SU-DHL-6 (cell line): Measurements from ENCODE around the gene MEIG1.

Experiments used
- H2AFZ ChIP-seq: fragments of 200-600 bp; sonication (generic); 2 replicates; pipeline ENCODE4 v1.6.1; 2014; ENCODE audit warnings: low read depth, mild to moderate bottlenecking, moderate library complexity, mixed read lengths, antibody characterized with exemption, low read length; ENCODE audit not compliant: severe bottlenecking
- H3F3A ChIP-seq: fragments of 200-600 bp; shearing (Covaris generic); 2 replicates; pipeline ENCODE4 v1.6.0; 2016; ENCODE audit warnings: antibody characterized with exemption, mild to moderate bottlenecking; ENCODE audit not compliant: insufficient read depth
- H3K27ac ChIP-seq: fragments of 200-600 bp; sonication (generic); 2 replicates; pipeline ENCODE4 v1.5.1; 2016; ENCODE audit warnings: low read depth, mild to moderate bottlenecking, low read length, moderate library complexity, mixed read lengths
- H3K27me3 ChIP-seq: fragments of 200-600 bp; sonication (generic), shearing (Covaris generic); 2 replicates; pipeline ENCODE4 v1.6.0; 2014; ENCODE audit warnings: mild to moderate bottlenecking, low read length
- H3K36me3 ChIP-seq: fragments of 200-600 bp; sonication (generic); 2 replicates; pipeline ENCODE4 v1.6.1; 2014; ENCODE audit warnings: mild to moderate bottlenecking, low read length, mixed read lengths
- H3K4me2 ChIP-seq: fragments of 300-600, 200-600 bp; shearing (Covaris generic), sonication (generic); 2 replicates; pipeline ENCODE4 v1.6.0; 2014; ENCODE audit warnings: low read length, low read depth, mild to moderate bottlenecking; ENCODE audit not compliant: poor library complexity, severe bottlenecking
- H3K4me3 ChIP-seq: fragments of 200-600 bp; sonication (generic); 2 replicates; pipeline ENCODE4 v1.5.1; 2014; ENCODE audit warnings: antibody characterized with exemption, low read length, mild to moderate bottlenecking, mixed read lengths; ENCODE audit not compliant: insufficient read depth, poor library complexity, severe bottlenecking
- H3K79me2 ChIP-seq: fragments of 200-600 bp; sonication (generic); 2 replicates; pipeline ENCODE4 v1.6.1; 2014; ENCODE audit warnings: mild to moderate bottlenecking, low read length, moderate library complexity; ENCODE audit not compliant: insufficient read depth
- H3K9ac ChIP-seq: fragments of 200-600 bp; sonication (generic); 2 replicates; pipeline ENCODE4 v1.7.0; 2014; ENCODE audit warnings: mild to moderate bottlenecking, low read length
- H3K9me2 ChIP-seq: fragments of 200-600 bp; sonication (generic); replicated peaks from 2 replicates; pipeline ENCODE4 v1.6.1; 2014; ENCODE audit warnings: low read length; ENCODE audit not compliant: insufficient read depth
- H3K9me3 ChIP-seq: fragments of 200-600 bp; sonication (generic); 2 replicates; pipeline ENCODE4 v1.6.1; 2014; ENCODE audit warnings: low read length, mixed read lengths; ENCODE audit not compliant: insufficient read depth
- H4K20me1 ChIP-seq: fragments of 200-600 bp; sonication (generic); 2 replicates; pipeline ENCODE4 v1.6.1; 2014; ENCODE audit warnings: low read depth, mild to moderate bottlenecking, antibody characterized with exemption, low read length, moderate library complexity, mixed read lengths
- CTCF ChIP-seq: fragments of 200-600 bp; sonication (generic); IDR thresholded peaks from one replicate; pipeline ENCODE4 v1.5.1; 2017; ENCODE audit warnings: antibody characterized with exemption, mild to moderate bottlenecking, low read length, moderate library complexity; ENCODE audit not compliant: insufficient read depth, poor library complexity, severe bottlenecking
- EZH2phosphoT487 ChIP-seq: fragments of 200-600 bp; sonication (generic), shearing (Covaris generic); conservative IDR thresholded peaks from 2 replicates; pipeline ENCODE4 v1.6.1; 2018; ENCODE audit warnings: mild to moderate bottlenecking, antibody characterized with exemption, low read length, moderate library complexity, mixed read lengths

MEIG1 gene

DNA sequence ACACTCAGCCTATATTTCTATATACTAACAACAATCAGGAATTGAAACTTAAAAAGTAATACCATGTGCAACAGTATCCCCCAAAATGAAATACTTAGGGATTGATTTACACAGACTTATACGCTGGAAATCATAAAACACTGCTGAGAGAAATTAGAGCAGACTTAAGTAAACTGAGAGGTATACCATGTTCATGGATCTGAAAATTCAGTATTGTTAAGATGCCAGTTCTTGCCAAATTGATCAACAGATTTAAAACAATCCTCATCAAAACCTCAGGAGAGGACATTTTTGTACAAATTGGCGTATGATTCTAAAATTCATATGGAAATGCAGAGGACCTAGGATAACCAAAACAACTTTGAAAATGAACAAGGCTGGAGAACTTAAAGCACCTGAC lies 42.6 kb upstream of the MEIG1 start:
- no peak overlapping the region for H3K4me3 ChIP-seq
- peaks cover 26% of the 10 kb centered on the region; the same call in 1 of the 2 replicates for H3F3A ChIP-seq
- no peak overlapping the region for H3K9ac ChIP-seq
- H4K20me1 ChIP-seq, result no peaks in the 10 kb centered on the region
- no peak overlapping the region for H2AFZ ChIP-seq
- no peak overlapping the region for H3K4me2 ChIP-seq
- no peaks in the 10 kb centered on the region for H3K9me2 ChIP-seq
- peaks cover 3% of the 10 kb centered on the region; the same call in 1 of the 2 replicates for H3K79me2 ChIP-seq
- no peaks in the 10 kb centered on the region for H3K27me3 ChIP-seq
- H3K36me3 ChIP-seq, result peaks cover 78% of the 10 kb centered on the region
- peaks cover 20% of the 10 kb centered on the region; the same call in 1 of the 2 replicates for H3K9me3 ChIP-seq
- TF ChIP-seq CTCF (no peak), EZH2phosphoT487 (no peak)
- H3K27ac ChIP-seq, result no peak overlapping the region

- H3K9me2 ChIP-seq, result no peaks in the 10 kb centered on the region
- no peak overlapping the region for H3K27ac ChIP-seq
- H3F3A ChIP-seq, result peaks cover 23% of the 10 kb centered on the region; the same call in 1 of the 2 replicates
- no peaks in the 10 kb centered on the region for H4K20me1 ChIP-seq
- H3K79me2 ChIP-seq, result no peaks in the 10 kb centered on the region; the same call in 1 of the 2 replicates
- H3K9ac ChIP-seq, result no peak overlapping the region
- peaks cover 20% of the 10 kb centered on the region; the same call in 1 of the 2 replicates for H3K9me3 ChIP-seq
- TF ChIP-seq EZH2phosphoT487 (no peak), CTCF (no peak)
- H3K27me3 ChIP-seq, result no peaks in the 10 kb centered on the region
- H3K4me2 ChIP-seq, result no peak overlapping the region
- no peak overlapping the region for H2AFZ ChIP-seq
- H3K36me3 ChIP-seq, result peaks cover 86% of the 10 kb centered on the region
- H3K4me3 ChIP-seq, result no peak overlapping the region
These were observed 41.4 kb upstream of the MEIG1 start for GRCh38 chr10:14917827-14918226.

DNA sequence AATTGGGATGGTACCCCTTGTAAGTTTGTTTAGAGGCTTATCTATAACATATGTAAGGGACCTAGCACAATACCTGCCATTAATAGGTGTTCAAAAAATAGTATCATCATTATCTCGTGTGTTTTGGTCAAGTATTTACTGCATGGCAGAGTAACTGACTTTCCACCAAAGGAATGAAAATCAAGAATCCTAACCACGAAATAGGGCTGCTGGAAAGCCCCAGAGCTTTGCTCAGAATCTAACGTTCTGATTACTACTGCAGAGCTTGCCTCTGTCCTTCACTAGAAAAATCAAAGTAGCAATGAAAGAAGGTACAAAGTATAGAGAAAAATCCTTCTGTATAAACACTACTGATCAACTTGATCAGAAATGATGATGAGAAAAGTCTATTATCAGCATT lies 40.2 kb upstream of the MEIG1 start:
- H3F3A ChIP-seq, result peaks cover 21% of the 10 kb centered on the region; the same call in 1 of the 2 replicates
- peaks cover 20% of the 10 kb centered on the region; the same call in 1 of the 2 replicates for H3K9me3 ChIP-seq
- no peaks in the 10 kb centered on the region for H3K9me2 ChIP-seq
- TF ChIP-seq EZH2phosphoT487, result no peak
- no peak for TF ChIP-seq CTCF
- H3K36me3 ChIP-seq, result peaks cover 82% of the 10 kb centered on the region
- H3K4me2 ChIP-seq, result no peak overlapping the region
- no peaks in the 10 kb centered on the region for H3K27me3 ChIP-seq
- no peak overlapping the region for H3K9ac ChIP-seq
- no peaks in the 10 kb centered on the region; the same call in 1 of the 2 replicates for H3K79me2 ChIP-seq
- H2AFZ ChIP-seq, result no peak overlapping the region
- no peak overlapping the region for H3K4me3 ChIP-seq
- no peaks in the 10 kb centered on the region for H4K20me1 ChIP-seq
- no peak overlapping the region for H3K27ac ChIP-seq
